Endometrial microvascular endothelial cells (primary cell): ENCODE results near the gene FURIN. TPM values are rescaled to one million over a fixed set of nuclear protein-coding genes. Genes with fewer than 3 reads are reported as not detected.

Experiments used
- in situ Hi-C: cut with HindIII; loops from 2 replicates; pipeline ENCODE4 v1.10.0; 2017; ENCODE audit warnings: low sequenced_read_pairs, low pct_unique_long_range_greater_than_20kb; ENCODE audit errors: inconsistent ontology term
- total RNA-seq: library from RNA; depleted of rRNA; stranded (reverse); fragments of >200 nt; gene quantifications from one replicate; pipeline ENCODE4 v1.2.3, GENCODE V29; 2015; ENCODE audit errors: inconsistent ontology term

Gene FURIN
- 156 TPM for total RNA-seq

GRCh38 chr15:90868261-90868689 is at the start of gene FURIN:
Gene FURIN, plus strand, starts transcription at chr15:90868588. Its CDS starts 7,153 bp downstream, at chr15:90875741.
- in situ Hi-C loops: no loop called here

GRCh38 chr15:90819390-90819789 is 49.0 kb upstream of the FURIN start:
- in situ Hi-C loops: no loop called here

GRCh38 chr15:90819850-90820249 is 48.5 kb upstream of the FURIN start:
- in situ Hi-C loops: no loop called here

GRCh38 chr15:90820481-90820880 is 47.9 kb upstream of the FURIN start:
- in situ Hi-C loops: no loop called here

GRCh38 chr15:90822204-90822955 is 46.0 kb upstream of the FURIN start:
- in situ Hi-C loops: no loop called here

GRCh38 chr15:90823455-90823974 is 44.9 kb upstream of the FURIN start:
- in situ Hi-C loops: no loop called here

- in situ Hi-C loops: loop anchor here (25.0 kb wide), 1 partner anchor 113 kb away; the partner anchor contains the start of gene BLM
Observed at GRCh38 chr15:90825115-90825899, 43.1 kb upstream of the FURIN start.

GRCh38 chr15:90826206-90826885 is 42.0 kb upstream of the FURIN start:
- in situ Hi-C loops: loop anchor here (25.0 kb wide), 1 partner anchor 114 kb away; the partner anchor contains the start of gene BLM

GRCh38 chr15:90826886-90827435 is 41.4 kb upstream of the FURIN start:
- in situ Hi-C loops: loop anchor here (25.0 kb wide), 1 partner anchor 115 kb away; the partner anchor contains the start of gene BLM

- in situ Hi-C loops: loop anchor here (25.0 kb wide), 1 partner anchor 116 kb away; the partner anchor contains the start of gene BLM
Observed at GRCh38 chr15:90828111-90828510, 40.3 kb upstream of the FURIN start.

GRCh38 chr15:90829126-90829525 is 39.3 kb upstream of the FURIN start:
- in situ Hi-C loops: loop anchor here (25.0 kb wide), 1 partner anchor 117 kb away; the partner anchor contains the start of gene BLM

- in situ Hi-C loops: loop anchor here (25.0 kb wide), 1 partner anchor 118 kb away; the partner anchor contains the start of gene BLM
Observed at GRCh38 chr15:90829942-90830440, 38.4 kb upstream of the FURIN start.

GRCh38 chr15:90834626-90835025 is 33.8 kb upstream of the FURIN start:
- in situ Hi-C loops: loop anchor here (25.0 kb wide), 1 partner anchor 122 kb away; the partner anchor contains the start of gene BLM

GRCh38 chr15:90836296-90836871 is 32.0 kb upstream of the FURIN start:
- in situ Hi-C loops: loop anchor here (25.0 kb wide), 1 partner anchor 124 kb away; the partner anchor contains the start of gene BLM

- in situ Hi-C loops: loop anchor here (25.0 kb wide), 1 partner anchor 125 kb away; the partner anchor contains the start of gene BLM
Observed at GRCh38 chr15:90837094-90837493, 31.3 kb upstream of the FURIN start.

- in situ Hi-C loops: loop anchor here (25.0 kb wide), 1 partner anchor 126 kb away; the partner anchor contains the start of gene BLM
Observed at GRCh38 chr15:90838139-90838538, 30.2 kb upstream of the FURIN start.

GRCh38 chr15:90838544-90838943 is 29.8 kb upstream of the FURIN start:
- in situ Hi-C loops: loop anchor here (25.0 kb wide), 1 partner anchor 126 kb away; the partner anchor contains the start of gene BLM
